ENCODE data around the gene KIFBP.

Gene KIFBP

DNA sequence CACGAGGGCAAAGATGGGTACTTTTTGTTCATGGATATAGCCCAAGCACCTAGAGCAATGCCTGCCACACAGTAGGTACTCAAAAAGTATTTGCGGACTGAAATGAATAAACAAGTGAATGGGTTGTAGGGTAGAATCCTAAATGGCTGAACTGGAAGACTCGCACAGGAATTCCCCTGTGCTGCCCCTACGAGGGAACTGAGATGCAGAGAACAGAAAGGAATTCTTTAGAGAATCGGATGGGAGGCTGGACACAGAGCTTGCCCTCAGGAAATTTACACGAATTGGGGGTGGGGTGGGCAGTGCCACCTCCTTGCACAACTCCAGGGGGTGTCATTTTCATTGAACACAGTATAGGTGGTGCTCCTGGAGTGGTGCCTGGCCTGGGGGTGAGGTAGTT, 64.1 kb downstream of the KIFBP start:
- ChIA-PET CTCF (interaction anchor here (1.4 to 1.9 kb wide), 2 partner anchors 9 to 41 kb away, joined by 5 to 6 read pairs; no protein-coding TSS in a partner anchor), POLR2A (interaction anchor here (0.5 kb wide), 1 partner anchor 174 kb away, joined by 4 read pairs; no protein-coding TSS in a partner anchor)
- peaks cover 6 to 52% (median 17%) of the 10 kb centered on the region in 4 experiments for H3K4me1 ChIP-seq (ENCODE audit: control extremely low read depth in 1 of 4, control insufficient read depth in 4 of 4, insufficient read depth in 4 of 4, low read length in 3 of 4)
- WGBS (ENCODE audit: insufficient coverage) = 96% methylated on average over 6 of the region's 6 CpGs
- no peak overlapping the region for H3K4me3 ChIP-seq (ENCODE audit: control insufficient read depth in 1 of 7, extremely low read depth in 1 of 7, insufficient read depth in 4 of 7, low read depth in 2 of 7, low read length in 6 of 7)
- H3K36me3 ChIP-seq (ENCODE audit: control insufficient read depth in 4 of 4, insufficient read depth in 4 of 4, low read length in 3 of 4) = no peaks in the 10 kb centered on the region
- no peaks in the 10 kb centered on the region for H3K27me3 ChIP-seq (replicated peaks in 2 of 5; ENCODE audit: control insufficient read depth in 4 of 5, insufficient read depth in 5 of 5, low read length in 4 of 5)
- no peak overlapping the region for H3K27ac ChIP-seq (ENCODE audit: insufficient read depth in 1 of 2, low read depth in 1 of 2, low read length in 2 of 2, poor library complexity in 1 of 2, severe bottlenecking in 2 of 2)
- H3K9me3 ChIP-seq (ENCODE audit: control extremely low read depth in 1 of 5, control insufficient read depth in 4 of 5, insufficient read depth in 2 of 5, low read depth in 1 of 5, low read length in 4 of 5) = no peaks in the 10 kb centered on the region
- no peak for DNase-seq

DNA sequence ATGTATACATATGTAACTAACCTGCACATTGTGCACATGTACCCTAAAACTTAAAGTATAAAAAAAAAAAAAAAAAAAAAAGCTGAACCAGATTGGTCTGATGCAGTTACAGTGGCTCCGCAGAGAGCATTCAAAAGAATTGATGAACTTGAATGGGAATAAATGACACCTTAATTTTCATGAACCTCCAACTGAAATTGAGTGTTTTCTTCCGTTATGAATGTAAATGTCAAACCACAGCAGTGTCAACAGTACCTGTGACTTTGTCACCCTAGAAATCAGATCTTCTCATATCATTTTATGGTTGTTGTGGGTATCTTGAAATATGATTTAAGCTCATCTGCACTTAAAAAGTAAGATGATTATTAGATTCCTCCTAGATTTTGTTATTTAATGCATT, 66.6 kb downstream of the KIFBP start:
- no peak overlapping the region for H3K27ac ChIP-seq (ENCODE audit: insufficient read depth in 1 of 2, low read depth in 1 of 2, low read length in 2 of 2, poor library complexity in 1 of 2, severe bottlenecking in 2 of 2)
- no peak for DNase-seq
- H3K27me3 ChIP-seq (replicated peaks in 2 of 5; ENCODE audit: control insufficient read depth in 4 of 5, insufficient read depth in 5 of 5, low read length in 4 of 5) = no peaks in the 10 kb centered on the region
- H3K4me1 ChIP-seq (ENCODE audit: control extremely low read depth in 1 of 4, control insufficient read depth in 4 of 4, insufficient read depth in 4 of 4, low read length in 3 of 4) = peaks cover 12 to 36% (median 17%) of the 10 kb centered on the region in 4 experiments
- no peaks in the 10 kb centered on the region for H3K36me3 ChIP-seq (ENCODE audit: control insufficient read depth in 4 of 4, insufficient read depth in 4 of 4, low read length in 3 of 4)
- ChIA-PET POLR2A (no interaction called here), CTCF (interaction anchor here (1.4 kb wide), 1 partner anchor 10 kb away, joined by 5 read pairs; no protein-coding TSS in a partner anchor)
- WGBS (ENCODE audit: insufficient coverage) = no CpG with 5 or more reads among the region's 2 CpGs
- no peaks in the 10 kb centered on the region for H3K9me3 ChIP-seq (ENCODE audit: control extremely low read depth in 1 of 5, control insufficient read depth in 4 of 5, insufficient read depth in 2 of 5, low read depth in 1 of 5, low read length in 4 of 5)
- H3K4me3 ChIP-seq (ENCODE audit: control insufficient read depth in 1 of 7, extremely low read depth in 1 of 7, insufficient read depth in 4 of 7, low read depth in 2 of 7, low read length in 6 of 7) = no peak overlapping the region

DNA sequence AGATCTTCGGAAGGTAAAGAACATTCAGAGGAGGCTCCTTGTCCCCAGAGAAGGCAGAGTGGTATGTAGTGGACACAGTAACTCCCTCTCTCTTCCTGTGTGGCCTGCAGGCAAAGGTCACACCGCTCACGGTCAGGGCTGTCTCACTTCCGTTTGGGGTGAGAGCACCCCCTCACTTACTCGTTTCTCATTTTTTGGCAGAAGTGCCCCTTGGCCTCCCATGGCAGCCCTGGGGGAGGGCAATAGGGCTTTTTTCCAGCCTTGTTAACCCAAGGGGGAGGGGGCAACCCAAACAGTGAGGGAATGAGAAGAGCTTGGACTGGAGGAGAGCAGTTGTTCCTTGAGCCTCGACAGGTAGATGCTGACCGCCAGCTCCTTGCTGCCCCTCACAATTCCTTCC, 67.5 kb downstream of the KIFBP start:
- no peak overlapping the region for H3K27ac ChIP-seq (ENCODE audit: insufficient read depth in 1 of 2, low read depth in 1 of 2, low read length in 2 of 2, poor library complexity in 1 of 2, severe bottlenecking in 2 of 2)
- no peak for DNase-seq
- ChIA-PET POLR2A (no interaction called here), CTCF (interaction anchor here (1.4 to 2.5 kb wide), 3 partner anchors 9 to 38 kb away, joined by 3 to 7 read pairs (median 5); no protein-coding TSS in a partner anchor)
- H3K36me3 ChIP-seq (ENCODE audit: control insufficient read depth in 4 of 4, insufficient read depth in 4 of 4, low read length in 3 of 4) = no peaks in the 10 kb centered on the region
- H3K27me3 ChIP-seq (replicated peaks in 2 of 5; ENCODE audit: control insufficient read depth in 4 of 5, insufficient read depth in 5 of 5, low read length in 4 of 5) = no peaks in the 10 kb centered on the region
- no peaks in the 10 kb centered on the region for H3K9me3 ChIP-seq (ENCODE audit: control extremely low read depth in 1 of 5, control insufficient read depth in 4 of 5, insufficient read depth in 2 of 5, low read depth in 1 of 5, low read length in 4 of 5)
- H3K4me3 ChIP-seq (ENCODE audit: control insufficient read depth in 1 of 7, extremely low read depth in 1 of 7, insufficient read depth in 4 of 7, low read depth in 2 of 7, low read length in 6 of 7) = no peak overlapping the region
- WGBS (ENCODE audit: insufficient coverage) = 78% methylated on average over 7 of the region's 7 CpGs
- peaks cover 16 to 36% (median 20%) of the 10 kb centered on the region in 4 experiments for H3K4me1 ChIP-seq (ENCODE audit: control extremely low read depth in 1 of 4, control insufficient read depth in 4 of 4, insufficient read depth in 4 of 4, low read length in 3 of 4)

DNA sequence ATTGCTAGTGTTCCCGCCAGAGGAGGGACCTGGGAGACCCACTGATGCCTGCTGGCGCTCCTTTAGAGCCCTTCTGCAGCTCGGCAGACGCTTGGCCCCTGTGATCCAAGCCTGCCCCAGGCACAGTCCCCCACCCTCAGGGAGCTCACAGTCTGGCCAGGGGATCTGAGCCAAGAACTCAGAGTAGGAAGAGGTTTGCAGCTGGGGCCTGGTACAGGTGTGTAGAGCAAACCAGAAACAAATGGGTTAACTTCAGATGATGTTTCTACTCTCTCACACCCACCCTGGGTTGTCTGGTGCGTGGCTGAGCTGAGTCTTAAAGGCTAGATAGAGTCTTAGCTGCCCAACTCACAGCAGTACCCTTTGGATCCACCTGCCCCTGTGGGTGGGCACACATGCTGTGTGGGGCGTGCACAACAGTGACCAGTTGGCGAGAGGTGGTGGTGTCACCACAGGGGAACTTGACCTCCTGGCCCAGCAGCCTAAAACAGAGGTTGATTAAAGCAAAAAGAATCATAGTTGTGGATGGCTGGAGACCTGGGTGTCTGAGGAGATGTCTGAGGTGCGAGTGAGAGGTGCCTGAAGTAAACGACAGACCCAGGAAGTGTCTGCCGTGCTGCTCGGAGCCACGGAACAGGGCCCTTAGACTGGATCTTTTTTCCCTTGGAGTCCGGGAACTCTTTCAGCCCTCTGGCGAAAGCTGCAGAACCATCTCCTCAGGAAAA, 68.1 kb downstream of the KIFBP start:
- ChIA-PET POLR2A (no interaction called here), CTCF (interaction anchor here (0.9 to 2.5 kb wide), 5 partner anchors 9 to 46 kb away, joined by 3 to 7 read pairs (median 5); no protein-coding TSS in a partner anchor)
- Histone ChIP-seq H3K4me1 (ENCODE audit: control extremely low read depth in 1 of 4, control insufficient read depth in 4 of 4, insufficient read depth in 4 of 4, low read length in 3 of 4) (peaks cover 19 to 37% (median 25%) of the 10 kb centered on the region in 4 experiments), H3K9me3 (ENCODE audit: control extremely low read depth in 1 of 5, control insufficient read depth in 4 of 5, insufficient read depth in 2 of 5, low read depth in 1 of 5, low read length in 4 of 5) (no peaks in the 10 kb centered on the region), H3K36me3 (ENCODE audit: control insufficient read depth in 4 of 4, insufficient read depth in 4 of 4, low read length in 3 of 4) (no peaks in the 10 kb centered on the region), H3K27me3 (replicated peaks in 2 of 5; ENCODE audit: control insufficient read depth in 4 of 5, insufficient read depth in 5 of 5, low read length in 4 of 5) (no peaks in the 10 kb centered on the region), H3K4me3 (ENCODE audit: control insufficient read depth in 1 of 7, extremely low read depth in 1 of 7, insufficient read depth in 4 of 7, low read depth in 2 of 7, low read length in 6 of 7) (peak overlapping the region in 1 of 7 experiments; percentile 6), H3K27ac (ENCODE audit: insufficient read depth in 1 of 2, low read depth in 1 of 2, low read length in 2 of 2, poor library complexity in 1 of 2, severe bottlenecking in 2 of 2) (no peak overlapping the region)
- 95% methylated on average over 12 of the region's 14 CpGs for WGBS (ENCODE audit: insufficient coverage)
- no peak for DNase-seq

DNA sequence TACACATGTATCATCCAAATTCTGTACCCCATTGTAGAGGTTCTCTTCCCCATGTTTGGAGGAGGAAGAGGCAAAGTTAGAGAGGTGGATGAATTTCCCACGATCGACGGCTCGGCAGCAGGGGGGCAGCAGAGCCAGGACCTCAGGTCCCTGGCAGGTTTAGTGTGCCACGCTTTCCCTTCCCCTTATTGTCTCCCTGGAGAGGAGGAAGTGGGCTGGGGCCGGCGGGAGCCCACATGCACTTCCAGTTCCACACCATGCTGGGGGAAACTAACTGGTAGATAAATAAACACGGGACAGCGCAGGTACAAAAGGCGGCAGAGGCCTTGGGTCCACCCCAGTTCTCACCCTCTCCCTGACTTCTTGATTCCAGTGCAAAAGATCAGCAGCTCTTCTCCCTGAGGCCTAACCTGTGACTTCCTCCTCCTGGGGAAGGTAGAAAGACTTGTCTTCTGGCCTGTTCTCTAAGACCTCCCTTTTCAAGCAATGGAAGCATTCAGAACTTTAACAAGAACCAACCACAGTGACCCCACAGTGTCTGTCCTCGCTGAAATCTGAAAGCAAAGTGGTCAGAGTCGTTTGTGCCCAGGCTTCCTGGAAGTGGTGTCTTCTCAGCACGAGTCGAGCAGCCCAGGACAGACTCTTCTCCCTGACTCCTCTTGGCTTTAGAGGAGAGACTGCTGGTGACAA, 68.8 kb downstream of the KIFBP start:
- 20% methylated on average over 12 of the region's 14 CpGs for WGBS (ENCODE audit: insufficient coverage)
- H3K4me1 ChIP-seq (ENCODE audit: control extremely low read depth in 1 of 4, control insufficient read depth in 4 of 4, insufficient read depth in 4 of 4, low read length in 3 of 4) = peaks cover 20 to 41% (median 32%) of the 10 kb centered on the region in 4 experiments
- POLR2A ChIA-PET = no interaction called here
- H3K9me3 ChIP-seq (ENCODE audit: control extremely low read depth in 1 of 5, control insufficient read depth in 4 of 5, insufficient read depth in 2 of 5, low read depth in 1 of 5, low read length in 4 of 5) = no peaks in the 10 kb centered on the region
- peak; percentile 58 to 66 (median 64) for DNase-seq
- H3K4me3 ChIP-seq (ENCODE audit: control insufficient read depth in 1 of 7, extremely low read depth in 1 of 7, insufficient read depth in 4 of 7, low read depth in 2 of 7, low read length in 6 of 7) = peak overlapping the region in 2 of 7 experiments; percentile 6 to 44
- no peaks in the 10 kb centered on the region for H3K36me3 ChIP-seq (ENCODE audit: control insufficient read depth in 4 of 4, insufficient read depth in 4 of 4, low read length in 3 of 4)
- H3K27me3 ChIP-seq (replicated peaks in 2 of 5; ENCODE audit: control insufficient read depth in 4 of 5, insufficient read depth in 5 of 5, low read length in 4 of 5) = no peaks in the 10 kb centered on the region
- no peak overlapping the region for H3K27ac ChIP-seq (ENCODE audit: insufficient read depth in 1 of 2, low read depth in 1 of 2, low read length in 2 of 2, poor library complexity in 1 of 2, severe bottlenecking in 2 of 2)
- CTCF ChIA-PET = interaction anchor here (0.7 to 2.5 kb wide), 5 partner anchors 17 to 45 kb away, joined by 3 to 7 read pairs (median 3); no protein-coding TSS in a partner anchor

DNA sequence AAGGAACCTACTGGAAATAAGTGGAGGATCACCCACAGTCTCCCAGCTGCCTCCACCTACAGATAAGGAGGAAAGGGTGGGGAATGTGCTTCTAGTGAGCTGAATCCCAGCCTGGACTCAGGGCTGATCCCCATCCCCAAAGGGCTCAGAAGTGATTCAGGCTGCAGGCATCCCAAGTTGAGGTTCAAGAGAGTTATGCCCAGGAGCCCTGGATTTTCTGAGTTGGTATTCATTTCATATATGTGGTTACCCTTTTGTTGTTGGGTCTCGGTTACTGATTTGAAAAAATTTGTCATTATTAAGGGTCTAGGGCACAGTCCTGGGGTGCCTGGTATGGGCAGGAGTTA, 69.3 kb downstream of the KIFBP start:
- H3K9me3 ChIP-seq (ENCODE audit: control extremely low read depth in 1 of 5, control insufficient read depth in 4 of 5, insufficient read depth in 2 of 5, low read depth in 1 of 5, low read length in 4 of 5) = no peaks in the 10 kb centered on the region
- ChIA-PET CTCF (interaction anchor here (0.7 to 2.5 kb wide), 4 partner anchors 17 to 45 kb away, joined by 3 to 7 read pairs (median 5); no protein-coding TSS in a partner anchor), POLR2A (no interaction called here)
- peaks cover 25 to 45% (median 33%) of the 10 kb centered on the region in 4 experiments for H3K4me1 ChIP-seq (ENCODE audit: control extremely low read depth in 1 of 4, control insufficient read depth in 4 of 4, insufficient read depth in 4 of 4, low read length in 3 of 4)
- no CpG with 5 or more reads among the region's 1 CpG for WGBS (ENCODE audit: insufficient coverage)
- H3K27ac ChIP-seq (ENCODE audit: insufficient read depth in 1 of 2, low read depth in 1 of 2, low read length in 2 of 2, poor library complexity in 1 of 2, severe bottlenecking in 2 of 2) = no peak overlapping the region
- no peaks in the 10 kb centered on the region for H3K36me3 ChIP-seq (ENCODE audit: control insufficient read depth in 4 of 4, insufficient read depth in 4 of 4, low read length in 3 of 4)
- H3K27me3 ChIP-seq (replicated peaks in 2 of 5; ENCODE audit: control insufficient read depth in 4 of 5, insufficient read depth in 5 of 5, low read length in 4 of 5) = no peaks in the 10 kb centered on the region
- peak overlapping the region in 2 of 7 experiments; percentile 6 to 20 for H3K4me3 ChIP-seq (ENCODE audit: control insufficient read depth in 1 of 7, extremely low read depth in 1 of 7, insufficient read depth in 4 of 7, low read depth in 2 of 7, low read length in 6 of 7)
- DNase-seq = no peak
